GM12892 (cell line): ENCODE results near the gene CTDSPL2.
"Not testable (repeated sequence)": the region's sequence is repeated elsewhere in the genome, so short reads cannot be mapped to it uniquely, and the experiment has no call there.

Experiments used
- DNase-seq: peaks from one replicate; pipeline ENCODE4 v3.0.0; 2011; ENCODE audit not compliant: insufficient read length
- FAIRE-seq: peaks from 2 replicates; lab custom pipeline; 2011; peaks lifted over from hg19 to GRCh38; lab: Jason Lieb, UNC
- POLR2A ChIP-seq: IDR thresholded peaks from 2 replicates; pipeline ENCODE4 v1.6.1; 2011; ENCODE audit warnings: low read depth, low read length, control low read depth
- POLR2AphosphoS5 ChIP-seq: IDR thresholded peaks from 2 replicates; pipeline ENCODE4 v1.6.1; 2011; ENCODE audit warnings: low read depth, low read length, control low read depth
- TAF1 ChIP-seq: IDR thresholded peaks from 2 replicates; pipeline ENCODE4 v1.6.1; 2011; ENCODE audit warnings: low read depth, mild to moderate bottlenecking, control low read depth, low read length, borderline replicate concordance

The CTDSPL2 gene

DNA sequence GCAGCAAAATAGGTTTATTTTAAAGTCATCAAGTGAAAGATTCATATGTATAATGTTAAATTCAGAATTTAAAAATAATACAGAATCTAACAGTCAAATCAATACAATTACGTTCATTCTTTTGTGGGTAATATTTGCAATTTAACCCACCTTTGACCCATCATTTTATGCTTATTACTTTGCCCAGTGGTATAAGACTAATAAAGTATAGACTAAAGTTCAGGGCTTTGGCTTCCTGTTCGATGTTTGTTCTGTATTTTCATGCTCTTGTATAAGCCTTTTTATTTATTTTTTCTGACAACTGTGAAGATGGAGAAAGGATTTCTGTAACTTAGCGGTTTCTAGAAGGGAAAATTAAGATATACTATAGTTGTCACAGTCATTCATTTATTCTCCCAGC is 65.2 kb downstream of the CTDSPL2 start:
- FAIRE-seq (no peak), DNase-seq (no peak)
- TF ChIP-seq POLR2AphosphoS5 (no peak), POLR2A (no peak), TAF1 (no peak)

DNA sequence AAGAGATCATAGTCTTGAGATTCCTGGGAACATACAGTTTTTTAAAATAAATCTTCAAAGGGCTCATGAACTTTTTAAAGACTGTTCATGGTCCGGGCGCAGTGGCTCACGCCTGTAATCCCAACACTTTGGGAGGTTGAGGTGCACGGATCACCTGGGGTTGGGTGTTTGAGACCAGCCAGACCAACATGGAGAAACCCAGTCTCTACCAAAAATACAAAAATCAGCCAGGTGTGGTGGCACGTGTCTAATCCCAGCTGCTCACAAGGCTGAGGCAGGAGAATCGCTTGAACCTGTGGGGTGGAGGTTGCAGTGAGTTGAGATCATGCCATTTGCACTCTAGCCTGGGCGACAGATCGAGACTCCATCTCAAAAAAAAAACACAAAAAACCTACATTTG is 68.1 kb downstream of the CTDSPL2 start:
- DNase-seq (no peak), FAIRE-seq (no peak)
- TF ChIP-seq TAF1 (no peak), POLR2AphosphoS5 (no peak), POLR2A (no peak)

DNA sequence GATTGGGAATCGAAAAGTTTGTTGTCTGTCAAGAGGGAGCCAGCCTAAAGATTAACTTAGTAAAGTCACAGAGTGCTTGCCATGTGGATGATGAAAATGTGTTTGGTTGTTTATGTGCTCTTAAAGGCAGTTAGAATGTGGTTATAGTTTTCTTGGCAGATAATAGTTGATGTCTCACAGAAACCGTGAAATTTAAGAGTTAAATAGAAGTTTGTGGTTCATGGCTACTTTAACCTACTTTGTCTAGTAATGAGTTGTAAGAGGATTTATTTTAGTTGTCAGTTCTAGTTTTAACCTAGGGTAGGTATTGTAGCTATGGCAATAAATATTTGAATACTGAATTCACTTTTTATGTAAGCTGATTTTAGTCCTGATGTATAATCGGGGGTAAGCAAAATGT is 73.1 kb downstream of the CTDSPL2 start:
- no peak for DNase-seq
- FAIRE-seq = no peak
- TF ChIP-seq POLR2AphosphoS5 = no peak
- no peak for TF ChIP-seq POLR2A
- TF ChIP-seq TAF1 = no peak

DNA sequence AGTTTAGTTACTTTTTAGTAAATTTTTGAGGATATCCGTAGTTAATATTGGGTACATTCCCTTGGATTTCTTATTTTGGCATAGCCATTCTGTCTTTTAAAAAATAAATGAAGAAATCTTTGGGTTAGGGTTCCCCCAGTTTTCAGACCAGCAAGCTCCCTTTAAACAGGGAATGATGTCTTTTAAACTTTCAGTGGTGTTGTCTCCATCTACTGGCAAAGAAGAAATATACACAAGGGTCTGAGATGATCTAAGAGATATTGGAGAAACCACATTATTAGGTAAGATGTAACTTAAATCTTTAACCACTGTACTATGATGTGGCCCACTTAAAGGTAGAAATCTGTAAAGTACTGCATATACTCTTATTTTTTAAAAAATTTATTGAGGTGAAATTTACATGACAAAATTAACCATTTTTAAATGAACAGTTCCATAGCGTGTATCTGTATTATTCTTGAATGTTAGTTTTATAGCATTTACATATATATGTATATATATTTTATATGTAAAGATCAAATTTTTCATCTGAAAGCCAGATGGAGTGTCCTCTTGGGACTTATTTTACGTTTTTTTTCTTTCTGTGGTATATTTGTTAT is 74.4 kb downstream of the CTDSPL2 start:
- DNase-seq (no peak), FAIRE-seq (peak; percentile 53)
- TF ChIP-seq TAF1 (no peak), POLR2A (no peak)

DNA sequence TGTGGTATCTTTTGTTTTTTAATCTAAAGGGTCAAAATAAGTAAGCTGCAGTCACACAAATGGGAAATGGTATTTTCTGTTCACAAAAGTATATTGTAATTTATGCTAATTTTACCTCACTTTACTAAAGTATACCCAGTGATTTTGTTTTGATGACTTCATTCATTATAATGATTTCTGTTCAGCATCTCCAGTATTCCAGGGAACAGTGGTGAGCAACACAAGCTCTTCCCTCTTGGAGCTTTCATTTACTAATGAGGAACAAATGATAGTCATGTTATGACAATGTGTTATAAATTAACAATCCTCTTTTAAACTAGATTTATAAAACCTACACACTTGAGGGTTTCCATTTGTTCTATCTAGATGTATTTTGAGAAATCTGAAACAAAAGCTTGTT is 89.0 kb downstream of the CTDSPL2 start:
- FAIRE-seq (no peak), DNase-seq (no peak)
- TF ChIP-seq POLR2A (no peak), TAF1 (no peak), POLR2AphosphoS5 (no peak)

DNA sequence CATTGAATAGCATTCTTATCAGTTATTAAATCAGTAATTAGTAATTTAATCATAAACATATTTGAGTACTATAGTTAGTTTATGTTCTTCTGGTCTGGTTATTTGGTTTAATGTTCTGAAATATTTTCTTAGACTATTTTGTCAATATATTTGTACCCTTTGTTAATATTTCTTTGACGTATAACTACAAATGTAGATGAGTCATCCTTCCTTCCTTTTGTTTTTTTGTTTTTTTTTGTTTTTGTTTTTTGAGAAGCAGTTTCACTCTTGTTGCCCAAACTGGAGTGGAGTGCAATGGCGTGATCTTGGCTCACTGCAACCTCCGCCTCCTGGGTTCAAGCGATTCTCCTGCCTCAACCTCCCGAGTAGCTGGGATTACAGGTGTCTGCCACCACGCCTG is 92.1 kb downstream of the CTDSPL2 start:
- TF ChIP-seq POLR2AphosphoS5 (no peak), POLR2A (no peak), TAF1 (no peak)
- FAIRE-seq (no peak), DNase-seq (no peak)

DNA sequence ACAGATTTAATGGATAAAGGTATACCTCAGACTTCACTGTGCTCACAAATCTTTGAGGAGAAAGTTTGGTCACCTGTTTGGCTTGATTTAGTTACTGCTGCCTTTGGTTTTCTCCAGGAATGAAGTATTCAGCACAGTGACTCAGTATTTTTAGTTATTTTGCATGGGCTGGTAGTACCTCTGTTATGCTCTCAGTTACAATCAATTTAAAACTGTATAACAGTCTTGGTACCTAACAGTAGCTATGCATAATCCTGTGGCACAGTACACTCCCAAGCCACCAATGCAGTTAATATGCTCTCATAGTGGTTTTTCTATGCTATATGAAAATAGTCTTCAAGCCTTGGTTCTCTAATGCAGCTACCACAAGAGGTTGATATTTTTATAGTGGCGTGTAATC is 97.6 kb downstream of the CTDSPL2 start:
- no peak for TF ChIP-seq TAF1
- TF ChIP-seq POLR2AphosphoS5 = no peak
- no peak for DNase-seq
- FAIRE-seq = no peak

DNA sequence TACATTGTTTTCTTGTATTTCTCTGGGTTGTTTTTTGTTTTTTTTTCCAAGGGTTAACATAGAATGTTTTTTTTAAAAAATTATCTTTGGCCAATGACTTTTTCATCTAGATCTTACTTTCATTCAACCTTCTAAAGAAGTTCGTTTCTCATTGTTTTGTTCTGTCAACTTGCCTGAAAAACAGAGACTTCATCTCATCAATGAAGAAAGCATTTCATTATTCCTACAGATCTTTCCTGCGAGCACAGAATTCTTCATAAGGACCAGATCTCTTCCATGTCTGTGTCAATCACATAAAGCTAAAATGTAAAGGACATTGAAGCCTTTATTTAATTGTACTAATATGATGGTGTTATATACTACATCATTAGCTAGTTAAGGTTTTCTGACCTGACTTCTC is 99.8 kb downstream of the CTDSPL2 start:
- no peak for FAIRE-seq
- TF ChIP-seq TAF1 (no peak), POLR2A (no peak), POLR2AphosphoS5 (no peak)

DNA sequence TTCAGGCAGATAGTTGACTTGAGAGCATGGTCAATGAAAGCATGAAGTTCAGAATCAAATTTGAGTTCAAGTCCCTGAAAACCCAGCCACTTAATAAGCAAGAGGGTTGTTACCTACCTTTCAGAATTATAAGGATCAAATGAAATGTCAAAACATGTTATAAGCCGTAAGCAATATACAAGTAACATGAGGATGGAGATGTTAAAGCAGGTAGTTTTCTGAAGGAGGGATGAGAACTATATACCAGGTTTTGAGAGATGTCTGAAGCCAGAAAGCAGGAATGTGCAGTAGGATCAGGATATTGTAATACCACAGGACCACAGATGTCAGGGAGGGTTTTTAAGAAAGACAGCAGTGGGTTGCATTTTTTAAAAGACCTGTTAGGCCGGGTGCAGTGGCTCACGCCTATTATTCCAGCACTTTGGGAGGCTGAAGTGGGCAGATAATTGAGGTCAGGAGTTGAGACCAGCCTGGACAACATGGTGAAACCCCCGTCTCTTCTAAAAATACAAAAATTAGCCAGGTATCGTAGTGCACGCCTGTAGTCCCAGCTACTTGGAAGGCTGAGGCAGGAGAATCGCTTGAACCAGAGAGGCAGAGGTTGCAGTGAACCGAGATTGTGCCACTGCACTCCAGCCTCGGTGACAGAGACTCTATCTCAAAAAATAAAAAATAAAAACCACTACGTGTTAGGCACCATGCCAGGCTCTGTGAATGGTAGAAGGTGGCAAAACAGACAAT is 102.6 kb downstream of the CTDSPL2 start:
- TF ChIP-seq POLR2AphosphoS5 (no peak; the same call in none of the 2 replicates), POLR2A (no peak; the same call in 1 of the 2 replicates), TAF1 (no peak)
- no peak for FAIRE-seq
- no peak for DNase-seq

More for the DNA sequence above, 99.8 kb downstream of the CTDSPL2 start:
- DNase-seq = no peak

DNA sequence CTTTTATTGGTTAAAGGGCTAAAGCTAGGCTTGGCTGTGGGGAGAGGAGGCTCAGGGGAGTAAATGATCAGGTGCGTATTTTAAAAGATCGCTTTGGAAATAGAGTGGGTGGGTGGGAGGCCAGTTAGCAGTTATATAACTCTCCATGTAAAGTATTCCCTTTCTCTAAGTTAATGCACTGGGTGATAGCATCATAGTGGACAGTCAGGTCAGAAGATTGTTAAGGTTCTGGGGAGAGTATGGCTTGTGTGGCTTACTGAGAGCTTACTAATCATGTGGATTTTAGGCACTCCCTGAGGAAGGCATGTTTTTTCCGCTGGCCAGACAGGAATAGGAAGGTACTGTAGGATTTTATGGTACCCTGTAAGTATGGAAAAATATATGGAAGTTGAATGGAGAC is 103.2 kb downstream of the CTDSPL2 start:
- DNase-seq (no peak), FAIRE-seq (no peak)
- TF ChIP-seq TAF1 (no peak), POLR2AphosphoS5 (no peak)

DNA sequence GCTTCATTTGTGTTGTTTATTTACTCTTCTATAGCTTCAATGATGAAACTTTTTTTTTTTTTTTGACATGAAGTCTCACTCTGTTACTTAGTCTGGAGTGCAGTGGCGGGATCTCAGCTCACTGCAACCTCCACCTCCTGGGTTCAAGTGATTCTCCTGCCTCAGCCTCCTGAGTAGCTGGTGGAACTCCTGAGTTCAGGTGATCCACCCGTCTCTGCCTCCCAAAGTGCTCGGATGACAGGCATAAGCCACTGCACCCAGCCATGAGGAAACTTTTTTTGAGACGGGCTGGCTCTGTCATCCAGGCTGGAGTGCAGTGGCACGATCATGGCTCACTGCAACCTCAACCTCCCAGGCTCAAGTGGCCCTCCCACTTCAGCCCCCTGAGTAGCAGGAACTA is 104.8 kb downstream of the CTDSPL2 start:
- not testable (repeated sequence) for FAIRE-seq, DNase-seq

DNA sequence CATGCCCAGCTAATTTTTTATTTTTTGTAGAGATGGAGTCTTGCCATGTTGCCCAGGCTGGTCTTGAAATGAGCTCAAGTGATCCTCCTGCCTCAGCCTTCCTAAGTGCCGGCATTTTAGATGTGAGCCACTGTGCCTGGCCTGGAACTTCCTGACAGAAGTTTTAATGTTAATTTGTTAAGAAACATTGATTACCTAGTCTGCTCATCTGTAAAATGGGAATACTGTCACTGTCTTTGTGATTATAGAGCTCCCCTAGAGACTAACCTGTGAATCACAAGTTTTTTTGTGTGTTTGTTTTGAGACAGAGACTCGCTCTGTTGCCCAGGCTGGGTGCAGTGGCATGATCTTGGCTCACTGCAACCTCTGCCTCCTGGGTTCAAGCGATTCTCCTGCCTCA is 105.3 kb downstream of the CTDSPL2 start:
- TF ChIP-seq POLR2AphosphoS5 (no peak), TAF1 (no peak), POLR2A (no peak)
- DNase-seq (no peak), FAIRE-seq (peak; percentile 9)
